Bronchial epithelial cell (primary cell): ENCODE results near the gene POLR3K. TPM values are rescaled to one million over a fixed set of nuclear protein-coding genes. Genes with fewer than 3 reads are reported as not detected.
A peak's percentile ranks its signal among the peaks of the same experiment; 100 is the strongest.
"Not testable (repeated sequence)": the region's sequence is repeated elsewhere in the genome, so short reads cannot be mapped to it uniquely, and the experiment has no call there.

Source experiments
- DNase-seq: peaks from one replicate; pipeline ENCODE4 v3.0.0-alpha.2; 2010; ENCODE audit warnings: low read depth
- FAIRE-seq: peaks from 2 replicates; lab custom pipeline; 2011; peaks lifted over from hg19 to GRCh38; lab: Jason Lieb, UNC
- H3K27me3 ChIP-seq: 2 replicates; pipeline ENCODE4 v1.5.1; 2011; ENCODE audit warnings: low read length; ENCODE audit not compliant: control insufficient read depth, insufficient read depth
- H3K36me3 ChIP-seq: 2 replicates; pipeline ENCODE4 v1.5.1; 2011; ENCODE audit warnings: low read length; ENCODE audit not compliant: control insufficient read depth, insufficient read depth
- H3K4me3 ChIP-seq: 2 replicates; pipeline ENCODE4 v1.5.1; 2011; ENCODE audit warnings: mild to moderate bottlenecking, low read depth, low read length, control low read depth
- total RNA-seq: library from RNA; depleted of rRNA; stranded (reverse); fragments of >200 nt; gene quantifications from 2 replicates; pipeline ENCODE4 v1.2.1, GENCODE V29; 2014
- TF ChIP-seq, protein P1 (sequence below): IDR thresholded peaks from 2 replicates; pipeline ENCODE4 v1.5.1; 2011; ENCODE audit warnings: mild to moderate bottlenecking, moderate library complexity, low read length, control low read depth, inconsistent platforms; ENCODE audit not compliant: insufficient read depth, severe bottlenecking

Gene POLR3K
- total RNA-seq, 1 donor from 2014 or later = 5.8 TPM

DNA sequence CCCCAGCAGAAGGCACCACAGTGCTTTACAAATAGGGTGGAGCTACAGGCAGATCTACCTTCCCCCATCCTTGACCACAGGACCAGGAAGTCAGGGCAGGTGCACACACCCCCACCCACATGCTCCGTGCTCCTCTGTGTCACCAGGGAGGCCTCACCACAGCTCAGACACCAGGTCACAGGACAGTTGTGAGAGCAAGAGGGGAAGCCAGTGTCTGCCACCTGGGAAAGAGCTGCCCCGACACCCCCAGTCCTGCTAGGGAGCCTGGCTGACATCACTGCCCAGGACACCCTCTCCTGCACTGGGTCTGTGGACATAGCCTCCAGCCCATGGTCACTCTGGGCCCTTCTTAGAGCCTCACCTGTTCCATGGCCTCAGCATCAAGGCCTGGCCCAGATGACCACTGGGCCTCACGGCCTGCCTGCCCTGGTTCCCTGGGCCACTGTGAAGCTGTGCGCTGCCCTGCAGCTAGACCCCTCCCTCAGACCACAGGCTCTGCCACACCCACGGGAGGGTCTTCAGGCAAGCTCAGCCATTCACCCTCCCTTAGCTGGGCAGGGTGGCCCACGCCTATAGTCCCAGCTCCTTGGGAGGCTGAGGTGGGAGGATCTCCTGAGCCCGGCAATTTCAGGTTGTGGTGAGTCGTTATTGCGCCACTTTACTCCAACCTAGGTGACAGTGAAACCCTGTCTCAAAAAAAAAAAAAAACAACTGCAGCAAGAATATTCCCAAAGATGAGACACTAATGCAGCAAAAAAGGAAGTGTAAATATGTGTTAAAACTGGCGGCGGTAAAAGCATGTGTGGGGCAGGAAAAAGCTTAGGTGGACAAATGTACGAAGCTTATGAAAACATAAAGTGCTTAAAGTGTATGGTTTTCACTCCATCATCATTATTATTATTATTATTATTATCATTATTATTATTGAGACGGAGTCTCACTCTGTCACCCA lies 14.2 kb downstream of the POLR3K start:
- TF ChIP-seq, protein P1, sequence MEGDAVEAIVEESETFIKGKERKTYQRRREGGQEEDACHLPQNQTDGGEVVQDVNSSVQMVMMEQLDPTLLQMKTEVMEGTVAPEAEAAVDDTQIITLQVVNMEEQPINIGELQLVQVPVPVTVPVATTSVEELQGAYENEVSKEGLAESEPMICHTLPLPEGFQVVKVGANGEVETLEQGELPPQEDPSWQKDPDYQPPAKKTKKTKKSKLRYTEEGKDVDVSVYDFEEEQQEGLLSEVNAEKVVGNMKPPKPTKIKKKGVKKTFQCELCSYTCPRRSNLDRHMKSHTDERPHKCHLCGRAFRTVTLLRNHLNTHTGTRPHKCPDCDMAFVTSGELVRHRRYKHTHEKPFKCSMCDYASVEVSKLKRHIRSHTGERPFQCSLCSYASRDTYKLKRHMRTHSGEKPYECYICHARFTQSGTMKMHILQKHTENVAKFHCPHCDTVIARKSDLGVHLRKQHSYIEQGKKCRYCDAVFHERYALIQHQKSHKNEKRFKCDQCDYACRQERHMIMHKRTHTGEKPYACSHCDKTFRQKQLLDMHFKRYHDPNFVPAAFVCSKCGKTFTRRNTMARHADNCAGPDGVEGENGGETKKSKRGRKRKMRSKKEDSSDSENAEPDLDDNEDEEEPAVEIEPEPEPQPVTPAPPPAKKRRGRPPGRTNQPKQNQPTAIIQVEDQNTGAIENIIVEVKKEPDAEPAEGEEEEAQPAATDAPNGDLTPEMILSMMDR = no peak
- peaks cover under 1% of the 10 kb centered on the region for H3K36me3 ChIP-seq
- no peak overlapping the region for H3K4me3 ChIP-seq
- DNase-seq (peak; percentile 69), FAIRE-seq (no peak)
- no peaks in the 10 kb centered on the region for H3K27me3 ChIP-seq

DNA sequence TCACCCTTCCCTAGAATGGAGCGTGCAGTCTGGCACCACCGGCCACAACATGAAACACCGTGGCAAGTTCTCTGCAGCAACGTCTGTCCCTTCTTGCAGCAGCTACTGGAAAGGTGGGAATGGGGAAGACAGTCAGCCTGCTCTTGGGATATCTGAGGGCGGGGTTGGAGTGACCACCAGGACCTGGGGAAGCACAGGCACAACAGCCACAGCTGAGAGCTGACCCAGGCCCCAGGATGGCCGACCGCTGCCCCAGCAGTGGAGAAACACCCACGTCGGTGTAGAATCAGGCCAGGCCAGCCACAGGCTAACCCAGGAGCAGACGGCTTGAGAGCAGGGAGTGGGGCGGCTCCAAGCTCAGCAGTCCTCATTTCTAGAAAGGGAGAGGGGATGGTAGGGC lies 15.2 kb downstream of the POLR3K start:
- not testable (repeated sequence) for H3K4me3 ChIP-seq, DNase-seq, H3K27me3 ChIP-seq, FAIRE-seq, H3K36me3 ChIP-seq

DNA sequence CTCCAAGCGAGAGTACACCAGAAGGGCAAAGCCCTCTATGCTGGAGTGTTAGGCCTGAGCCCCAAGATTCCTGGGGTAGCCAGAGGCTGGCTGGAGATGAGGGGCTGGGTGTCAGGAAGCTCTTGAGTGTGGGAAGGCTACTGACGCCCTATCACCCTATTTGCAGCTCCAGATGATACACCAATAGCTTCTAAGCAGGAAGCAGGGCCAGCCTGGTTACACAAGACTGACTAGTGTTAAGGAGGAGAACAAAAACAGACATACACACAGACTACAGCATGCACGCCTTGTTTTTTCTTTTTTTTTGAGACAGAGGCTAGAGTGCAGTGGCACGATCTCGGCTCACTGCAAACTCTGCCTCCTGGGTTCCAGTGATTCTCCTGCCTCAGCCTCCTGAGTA lies 15.9 kb downstream of the POLR3K start:
- Histone ChIP-seq H3K36me3 (no peaks in the 10 kb centered on the region), H3K4me3 (no peak overlapping the region), H3K27me3 (no peaks in the 10 kb centered on the region)
- TF ChIP-seq, protein P1 = no peak
- FAIRE-seq = no peak
- no peak for DNase-seq

DNA sequence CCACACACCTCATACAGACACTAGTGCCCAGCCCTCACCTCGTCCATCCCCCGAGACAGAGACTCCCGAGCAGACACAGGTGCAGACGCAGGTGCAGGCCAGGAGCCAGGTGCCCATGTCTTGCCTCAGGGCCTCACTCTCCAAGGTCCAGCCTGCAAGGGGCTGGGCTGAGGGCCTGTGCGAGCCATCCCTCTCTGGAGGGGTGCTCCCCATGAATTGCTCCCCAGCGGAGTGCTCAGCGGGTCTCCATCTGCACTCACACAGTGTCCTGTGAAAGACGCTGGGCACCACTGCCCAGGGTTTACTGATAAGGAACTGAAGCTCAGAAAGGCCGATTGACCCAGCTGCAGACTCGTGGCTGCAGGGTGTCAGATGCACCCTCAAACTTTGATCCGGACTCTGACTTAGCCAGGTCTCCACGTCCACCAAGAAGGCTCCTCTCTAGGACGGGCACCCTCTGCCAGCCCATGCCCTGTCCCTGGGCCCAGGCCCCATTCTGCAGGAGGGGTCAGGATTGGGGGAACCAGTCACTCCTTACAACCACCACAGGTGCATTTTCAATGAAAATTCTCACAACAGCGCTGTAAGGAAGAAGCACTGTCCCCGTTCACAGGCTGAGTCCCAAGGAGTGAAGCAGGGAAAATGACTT lies 16.9 kb downstream of the POLR3K start:
- H3K4me3 ChIP-seq = no peak overlapping the region
- H3K36me3 ChIP-seq = no peaks in the 10 kb centered on the region
- no peaks in the 10 kb centered on the region for H3K27me3 ChIP-seq
- no peak for FAIRE-seq
- TF ChIP-seq, protein P1 = no peak
- no peak for DNase-seq

DNA sequence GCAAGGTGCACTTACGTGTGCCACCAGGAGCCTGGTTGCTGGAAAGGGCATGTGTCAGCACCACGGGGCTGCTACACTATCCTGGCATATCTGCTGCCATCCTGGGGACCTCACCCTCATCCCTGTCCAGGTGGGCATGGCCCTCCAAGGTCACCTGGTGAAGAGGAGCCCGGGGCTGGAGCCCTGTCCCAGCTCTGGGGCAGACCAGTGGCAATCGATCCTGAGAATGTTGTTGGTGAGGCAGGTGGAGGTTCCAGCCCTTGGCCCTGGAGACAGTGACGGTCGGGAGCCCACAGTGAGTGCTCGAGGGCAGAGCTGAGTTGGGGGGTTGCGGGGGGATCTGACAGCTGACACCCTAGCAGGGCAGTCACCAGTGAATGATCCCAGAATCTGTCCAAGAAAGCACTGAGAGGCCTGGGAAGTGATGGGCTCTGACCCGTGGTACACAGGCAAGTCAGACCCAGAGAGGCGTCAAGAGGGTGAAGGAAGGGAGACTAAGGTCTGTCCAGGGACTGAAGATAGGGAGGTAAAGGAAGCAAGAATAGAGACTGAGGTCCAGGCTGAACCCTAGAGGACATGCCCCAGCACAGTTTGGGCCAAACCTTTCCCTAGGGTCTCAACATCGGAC lies 17.6 kb downstream of the POLR3K start:
- Histone ChIP-seq H3K4me3 (no peak overlapping the region), H3K36me3 (no peaks in the 10 kb centered on the region), H3K27me3 (no peaks in the 10 kb centered on the region)
- no peak for FAIRE-seq
- TF ChIP-seq, protein P1 = no peak
- no peak for DNase-seq

DNA sequence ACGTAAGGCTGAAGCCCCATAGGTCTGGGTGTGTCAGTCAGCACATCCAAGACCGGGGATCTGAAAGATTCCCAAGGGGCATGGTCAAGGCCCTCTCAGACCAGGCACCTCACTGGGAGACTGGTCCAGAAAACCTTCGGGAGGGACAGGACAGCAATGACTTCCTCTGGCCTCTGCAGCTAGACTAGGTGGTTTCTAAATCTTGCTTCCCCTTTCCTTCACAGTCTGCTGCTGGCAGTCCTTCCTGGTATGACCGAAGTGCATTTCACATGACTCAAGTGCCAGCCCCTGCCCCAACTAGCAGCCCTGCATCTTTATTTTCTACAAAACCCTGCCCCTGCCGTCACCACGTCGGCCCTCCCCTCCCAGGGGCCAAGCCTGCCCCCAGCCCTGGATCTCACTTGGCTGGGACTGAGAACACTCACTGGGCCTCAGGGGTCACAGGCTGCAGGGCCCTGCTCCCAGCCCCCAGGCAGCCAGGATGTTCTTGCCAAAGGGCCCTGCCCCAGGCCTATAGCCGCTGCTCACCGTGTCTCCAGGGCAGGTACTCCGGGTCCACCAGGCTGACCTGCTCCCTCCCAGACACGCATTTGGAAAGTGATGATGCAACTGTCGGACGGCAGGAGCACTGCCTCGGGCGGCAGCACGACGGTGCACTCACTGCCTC lies 18.3 kb downstream of the POLR3K start:
- DNase-seq = no peak
- FAIRE-seq = no peak
- TF ChIP-seq, protein P1 = no peak
- Histone ChIP-seq H3K36me3 (no peaks in the 10 kb centered on the region), H3K27me3 (no peaks in the 10 kb centered on the region), H3K4me3 (no peak overlapping the region)
